ENCODE measurements around the gene DRGX.

GRCh38 chr10:49356944-49357343, 38.9 kb downstream of the DRGX start:
- TF ChIP-seq POLR2A (IDR thresholded peaks at IDR 0.05; ENCODE audit: low read depth, low read length) (no peak), ZNF687 (IDR thresholded peaks at IDR 0.05) (no peak), FOXK2 (IDR thresholded peaks at IDR 0.05) (no peak), PML (IDR thresholded peaks at IDR 0.05; ENCODE audit: low read length) (no peak), HDAC2 (IDR thresholded peaks at IDR 0.05) (no peak), NR2F1 (conservative IDR thresholded peaks at IDR 0.05) (no peak), KDM1A (IDR thresholded peaks at IDR 0.05; ENCODE audit: borderline replicate concordance) (no peak), CBFB (IDR thresholded peaks at IDR 0.05; ENCODE audit: low read depth) (no peak), USF1 (IDR thresholded peaks at IDR 0.05; ENCODE audit: borderline replicate concordance, extremely low read length, insufficient read depth, low read depth, low read length) (no peak), MTA2 (IDR thresholded peaks at IDR 0.05; ENCODE audit: low read depth) (no peak)
- TF ChIP-seq, protein P1, sequence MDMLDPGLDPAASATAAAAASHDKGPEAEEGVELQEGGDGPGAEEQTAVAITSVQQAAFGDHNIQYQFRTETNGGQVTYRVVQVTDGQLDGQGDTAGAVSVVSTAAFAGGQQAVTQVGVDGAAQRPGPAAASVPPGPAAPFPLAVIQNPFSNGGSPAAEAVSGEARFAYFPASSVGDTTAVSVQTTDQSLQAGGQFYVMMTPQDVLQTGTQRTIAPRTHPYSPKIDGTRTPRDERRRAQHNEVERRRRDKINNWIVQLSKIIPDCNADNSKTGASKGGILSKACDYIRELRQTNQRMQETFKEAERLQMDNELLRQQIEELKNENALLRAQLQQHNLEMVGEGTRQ (IDR thresholded peaks at IDR 0.05; ENCODE audit: borderline replicate concordance, low read depth, low read length): no peak

Data from GM12878 (cell line).